Ovary (tissue), 9 donors: ENCODE results near the gene SQSTM1. TPM values are rescaled to one million over a fixed set of nuclear protein-coding genes. Genes with fewer than 3 reads are reported as not detected.

Experiments used
- DNase-seq, 5 donors: peaks; one replicate each; pipeline ENCODE4 v3.0.0-alpha.2; 2019 to 2020
- H3K27ac ChIP-seq, 2 donors: fragments of 200-600 bp; one replicate each; pipeline versions ENCODE4 v1.5.1 to v1.8.0; 2019 to 2022
- H3K27me3 ChIP-seq: fragments of 200-600 bp; one replicate; pipeline ENCODE4 v1.8.0; 2022
- H3K36me3 ChIP-seq: fragments of 200-600 bp; sonication (generic); one replicate; pipeline ENCODE4 v1.5.1; 2019
- H3K4me1 ChIP-seq: one replicate; pipeline ENCODE4 v1.8.1; 2013; ENCODE audit warnings: mild to moderate bottlenecking, moderate library complexity; ENCODE audit not compliant: insufficient read depth
- H3K4me3 ChIP-seq: fragments of 200-600 bp; sonication (generic); one replicate; pipeline ENCODE4 v1.5.1; 2017
- H3K9me3 ChIP-seq, 2 donors: fragments of 200-600 bp in 1 of 2; sonication (generic) in 1 of 2; one replicate each; pipeline versions ENCODE4 v1.5.1 to v1.8.1; 2013 to 2019; ENCODE audit warnings: mild to moderate bottlenecking in 1 of 2, moderate library complexity in 1 of 2
- CTCF ChIP-seq, 3 donors: fragments of 450-650 bp in 2 of 3; fragments of 200-600 bp in 1 of 3; IDR thresholded peaks; one replicate each; pipeline versions ENCODE4 v1.5.1 to v1.8.0; 2016 to 2022; ENCODE audit warnings: antibody characterized with exemption in 3 of 3, mild to moderate bottlenecking in 1 of 3
- EP300 ChIP-seq: sonication (generic); formaldehyde crosslinking; IDR thresholded peaks from one replicate; pipeline ENCODE4 v1.6.1; 2017; ENCODE audit warnings: antibody characterized with exemption
- POLR2A ChIP-seq: fragments of 450-650 bp; IDR thresholded peaks from one replicate; pipeline ENCODE4 v1.6.1; 2017; ENCODE audit warnings: antibody characterized with exemption, mild to moderate bottlenecking, moderate library complexity
- WGBS, 3 donors: extraction: QIAGEN DNeasy Blood & Tissue Kit in 1 of 3; methylation state at CpG; one replicate each; pipeline versions ENCODE4 v1.1.5 to v1.1.7; 2013 to 2017; 5-methylcytosine and 5-hydroxymethylcytosine counted together
- intact Hi-C, 4 donors: fragments of 100-400 bp; cut with DNase I; formaldehyde crosslinking; loops; one replicate each; pipeline versions ENCODE4 v1.11.0 to v1.15.1; 2022 to 2023
- polyA plus RNA-seq, 2 donors: library from polyadenylated mRNA; stranded (reverse); fragments of 200-250 nt in 1 of 2; fragments of 350-450 nt in 1 of 2; fragmentation: Illumina TruSeq in 1 of 2; extraction: RNeasy Lipid Tissue Mini Kit (QIAGEN cat#74804) in 1 of 2; gene quantifications; one replicate each; pipeline ENCODE4 v1.2.3, GENCODE V29; 2013 to 2014
- total RNA-seq, 7 donors: library from RNA; depleted of rRNA in 2 of 7; stranded (reverse); fragments of >200 nt in 2 of 7; fragmentation: NEBNext Ultra II Directional in 3 of 7; extraction: Animal tissue kit (Norgen Biotek cat#: 25700) in 3 of 7; gene quantifications; one replicate each; pipeline versions ENCODE4 v1.1.0 to v1.2.4, GENCODE V29; 2016 to 2023
- donor health status: DM: no; HTN: no; CAD: no; lungs with moderate emphysema.
- donor health status: DM: no; HTN: no; CAD: no.
- donor health status: Bipolar disorder and iron deficiency.
- donor health status: DM: yes; HTN: yes; CAD: no.
- donor health status: DM: no; HTN: no; CAD: no.
- donor health status: DM: yes; HTN: yes; CAD: no.

The SQSTM1 gene
- total and polyA plus RNA-seq, 9 donors: 125 to 457 (median 320) TPM

DNA sequence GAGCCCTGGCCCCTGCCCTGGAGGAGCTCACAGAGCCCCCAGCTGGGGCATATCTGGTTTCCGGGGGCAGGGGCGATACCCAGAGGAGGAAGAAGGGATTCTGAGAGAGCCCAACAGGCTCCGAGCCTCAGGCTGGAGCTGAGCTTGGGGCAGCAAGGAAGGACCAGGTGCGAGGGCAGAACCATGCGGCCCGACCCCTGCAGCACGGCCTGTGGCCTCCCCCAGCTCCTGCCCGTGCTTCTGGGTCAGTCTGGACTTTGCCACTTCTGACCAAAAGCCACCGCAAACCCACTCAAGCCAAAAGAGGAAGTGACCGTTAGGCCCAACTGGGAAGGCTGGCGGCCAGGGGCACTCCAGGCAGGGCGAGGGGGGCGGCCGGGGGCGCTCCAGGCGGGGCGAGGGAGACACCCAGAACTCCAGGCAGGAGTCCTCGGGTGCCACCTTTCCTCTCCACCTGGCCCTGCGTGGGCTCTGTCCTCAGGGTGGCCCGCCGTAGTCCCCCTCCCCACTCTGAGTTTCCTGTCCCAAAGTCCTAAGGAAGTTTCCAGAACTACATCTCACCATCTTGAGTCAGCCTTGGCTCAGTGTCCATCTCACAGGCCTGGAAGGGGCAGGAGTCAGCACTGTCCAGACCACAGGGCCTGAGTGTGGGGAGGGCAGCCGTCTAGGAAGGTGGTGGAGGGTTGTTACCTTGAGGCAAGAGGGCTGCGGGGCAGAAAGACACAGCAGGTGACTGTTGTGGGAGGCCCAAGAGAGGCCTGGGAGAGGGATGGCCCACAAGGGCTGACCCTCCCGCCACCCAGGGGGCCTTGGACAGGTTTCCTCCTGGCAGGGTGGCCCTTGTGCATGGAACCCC is 27.9 kb upstream of the SQSTM1 start:
- H3K4me1 ChIP-seq: peaks cover 15% of the 10 kb centered on the region
- H3K9me3 ChIP-seq: no peaks in the 10 kb centered on the region
- H3K4me3 ChIP-seq: no peak overlapping the region
- no peaks in the 10 kb centered on the region for H3K27me3 ChIP-seq
- no peaks in the 10 kb centered on the region for H3K36me3 ChIP-seq
- TF ChIP-seq EP300: no peak
- intact Hi-C loops: loop anchor here in 1 of 4 donors (10.0 kb wide), 2 partner anchors 62 to 112 kb away; partner anchors contain the start of genes MRNIP and TBC1D9B
- WGBS, 3 donors: 84 to 90% (median 89%) methylated on average over 21 to 24 of the region's 24 CpGs
- DNase-seq: peak; percentile 19 to 43 (median 41)
- peak overlapping the region; percentile 17 to 68 for H3K27ac ChIP-seq

- Histone ChIP-seq H3K4me3 (no peak within 1 kb of the TSS), H3K9me3 (no peaks in the 10 kb centered on the region), H3K36me3 (no peaks in the 10 kb centered on the region), H3K27ac (peak within 1 kb of the TSS; percentile 17 to 68), H3K4me1 (peaks cover 15% of the 10 kb centered on the region), H3K27me3 (no peaks in the 10 kb centered on the region)
- TF ChIP-seq POLR2A (no peak), CTCF (IDR thresholded peaks at IDR 0.05) (no peak), EP300 (no peak)
- intact Hi-C loops: loop anchor here in 1 of 4 donors (10.0 kb wide), 2 partner anchors 61 to 111 kb away; partner anchors contain the start of genes MRNIP and TBC1D9B
- peak; percentile 80 to 90 (median 86) for DNase-seq
- WGBS, 3 donors: 3 to 6% (median 5%) methylated on average over 18 to 19 of the region's 19 CpGs
Measured at GRCh38 chr5:179793468-179794139, 27.1 kb upstream of the SQSTM1 start, which contains the start of gene LTC4S. Gene LTC4S (plus strand): TSS chr5:179793986. CDS start chr5:179794081, 95 bp downstream.

GRCh38 chr5:179794171-179794570 is 26.5 kb upstream of the SQSTM1 start:
- Histone ChIP-seq H3K9me3 (no peaks in the 10 kb centered on the region), H3K4me1 (peaks cover 15% of the 10 kb centered on the region), H3K27me3 (no peaks in the 10 kb centered on the region), H3K4me3 (no peak overlapping the region), H3K27ac (peak overlapping the region; percentile 17 to 68), H3K36me3 (no peaks in the 10 kb centered on the region)
- no peak for TF ChIP-seq POLR2A
- no peak for TF ChIP-seq EP300
- no peak for TF ChIP-seq CTCF (IDR thresholded peaks at IDR 0.05)
- DNase-seq: peak in 4 of 5 donors; percentile 23 to 44 (median 38)
- WGBS, 3 donors: 63 to 66% (median 63%) methylated on average over 3 of the region's 3 CpGs
- intact Hi-C loops: loop anchor here in 1 of 4 donors (10.0 kb wide), 2 partner anchors 61 to 111 kb away; partner anchors contain the start of genes MRNIP and TBC1D9B

DNA sequence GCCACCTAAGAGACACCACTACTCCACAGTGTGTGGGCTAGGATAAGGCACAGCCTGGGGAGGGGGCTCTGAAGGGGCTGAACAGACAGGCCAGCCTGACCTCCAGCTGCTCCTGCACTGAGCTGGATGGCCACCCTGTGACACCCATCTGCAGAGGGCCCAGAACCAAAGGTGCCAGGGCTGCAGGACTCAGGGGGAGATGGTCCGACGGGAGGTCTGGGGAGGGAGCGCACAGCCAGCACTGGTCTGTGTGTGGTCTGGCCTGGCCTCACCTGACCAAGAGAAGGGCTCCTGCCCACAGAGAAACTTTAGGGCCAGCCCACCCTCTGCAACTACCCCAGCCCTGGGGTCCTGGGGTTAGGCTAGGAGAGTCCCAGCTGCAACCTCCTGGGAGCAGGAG is 26.1 kb upstream of the SQSTM1 start:
- Histone ChIP-seq H3K9me3 (no peaks in the 10 kb centered on the region), H3K27me3 (no peaks in the 10 kb centered on the region), H3K4me3 (no peak overlapping the region), H3K36me3 (no peaks in the 10 kb centered on the region), H3K27ac (peak overlapping the region in 1 of 2 donors; percentile 68), H3K4me1 (peaks cover 15% of the 10 kb centered on the region)
- TF ChIP-seq EP300 (no peak), CTCF (IDR thresholded peaks at IDR 0.05) (no peak), POLR2A (no peak)
- intact Hi-C loops: loop anchor here in 1 of 4 donors (10.0 kb wide), 2 partner anchors 60 to 110 kb away; partner anchors contain the start of genes MRNIP and TBC1D9B
- 85 to 91% (median 86%) methylated on average over 3 of the region's 3 CpGs for WGBS, 3 donors
- DNase-seq: peak in 4 of 5 donors; percentile 25 to 42 (median 33)
